T-helper 17 cell (primary cell): ENCODE measurements around the gene GLRA3. TPM values are rescaled to one million over a fixed set of nuclear protein-coding genes. Genes with fewer than 3 reads are reported as not detected.

Source experiments
- ATAC-seq: fragments of 150-1000 bp; cut with Tn5 transposase; 2 replicates; pipeline ENCODE4 v1.10.0; 2021; ENCODE audit warnings: mild to moderate bottlenecking, moderate library complexity
- DNase-seq, 3 donors: peaks; one replicate each; pipeline versions ENCODE4 v3.0.0 to v3.0.0-alpha.2; 2020 to 2021
- H3K9me3 ChIP-seq: one replicate; pipeline ENCODE4 v1.7.0; 2013; ENCODE audit warnings: low read length, mild to moderate bottlenecking; ENCODE audit not compliant: control insufficient read depth, poor library complexity, severe bottlenecking
- H3K27ac Mint-ChIP-seq: one replicate; pipeline ENCODE4 v1.8.0; 2022; ENCODE audit warnings: mild to moderate bottlenecking, moderate library complexity, mixed read lengths
- H3K27me3 Mint-ChIP-seq: one replicate; pipeline ENCODE4 v1.8.0; 2022; ENCODE audit warnings: mixed read lengths
- H3K36me3 Mint-ChIP-seq: one replicate; pipeline ENCODE4 v1.8.0; 2022; ENCODE audit warnings: low read depth, mixed read lengths
- H3K4me1 Mint-ChIP-seq: one replicate; pipeline ENCODE4 v1.8.0; 2022; ENCODE audit warnings: mild to moderate bottlenecking, mixed read lengths
- H3K4me3 Mint-ChIP-seq: one replicate; pipeline ENCODE4 v1.8.0; 2022; ENCODE audit warnings: mild to moderate bottlenecking, moderate library complexity, mixed read lengths
- total RNA-seq, 4 donors: library from RNA in 2 of 4; stranded (reverse) in 2 of 4; gene quantifications; one replicate each; pipeline ENCODE4 v1.2.3 and lab custom pipeline; 2022 to 2026

GLRA3 gene
- total RNA-seq, 2 donors from 2014 or later, result not detected

DNA sequence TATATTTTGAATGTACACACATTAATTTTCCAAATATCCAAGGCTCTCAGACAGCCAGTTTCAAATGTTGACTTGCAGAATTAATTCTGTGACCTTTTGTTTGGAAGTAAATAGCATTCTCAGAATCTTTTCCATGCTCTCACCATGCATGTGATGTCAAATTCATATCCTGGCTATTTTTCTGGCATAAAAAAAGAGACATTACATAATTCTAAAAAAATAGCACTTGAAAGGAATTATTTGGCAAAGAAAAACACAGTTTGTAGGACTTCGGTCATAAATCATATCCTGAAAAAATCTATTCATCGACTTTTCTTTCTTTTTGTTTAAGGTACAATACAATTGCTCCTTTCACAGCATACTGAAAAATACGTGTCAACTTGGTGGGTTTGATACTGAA, 111.2 kb downstream of the GLRA3 start:
- ATAC-seq (no peak), DNase-seq (no peak)
- H3K27me3 Mint-ChIP-seq, result peaks cover 4% of the 10 kb centered on the region
- no peaks in the 10 kb centered on the region for H3K36me3 Mint-ChIP-seq
- H3K27ac Mint-ChIP-seq, result no peak overlapping the region
- H3K4me3 Mint-ChIP-seq, result no peak overlapping the region
- H3K4me1 Mint-ChIP-seq, result peaks cover 4% of the 10 kb centered on the region
- no peaks in the 10 kb centered on the region for H3K9me3 ChIP-seq

- peaks cover 4% of the 10 kb centered on the region for H3K27me3 Mint-ChIP-seq
- H3K27ac Mint-ChIP-seq, result no peak overlapping the region
- ATAC-seq (no peak), DNase-seq (no peak)
- H3K9me3 ChIP-seq, result no peaks in the 10 kb centered on the region
- no peaks in the 10 kb centered on the region for H3K36me3 Mint-ChIP-seq
- H3K4me3 Mint-ChIP-seq, result no peak overlapping the region
- peaks cover 4% of the 10 kb centered on the region for H3K4me1 Mint-ChIP-seq
These were observed 111.9 kb downstream of the GLRA3 start for GRCh38 chr4:174716986-174717770.

DNA sequence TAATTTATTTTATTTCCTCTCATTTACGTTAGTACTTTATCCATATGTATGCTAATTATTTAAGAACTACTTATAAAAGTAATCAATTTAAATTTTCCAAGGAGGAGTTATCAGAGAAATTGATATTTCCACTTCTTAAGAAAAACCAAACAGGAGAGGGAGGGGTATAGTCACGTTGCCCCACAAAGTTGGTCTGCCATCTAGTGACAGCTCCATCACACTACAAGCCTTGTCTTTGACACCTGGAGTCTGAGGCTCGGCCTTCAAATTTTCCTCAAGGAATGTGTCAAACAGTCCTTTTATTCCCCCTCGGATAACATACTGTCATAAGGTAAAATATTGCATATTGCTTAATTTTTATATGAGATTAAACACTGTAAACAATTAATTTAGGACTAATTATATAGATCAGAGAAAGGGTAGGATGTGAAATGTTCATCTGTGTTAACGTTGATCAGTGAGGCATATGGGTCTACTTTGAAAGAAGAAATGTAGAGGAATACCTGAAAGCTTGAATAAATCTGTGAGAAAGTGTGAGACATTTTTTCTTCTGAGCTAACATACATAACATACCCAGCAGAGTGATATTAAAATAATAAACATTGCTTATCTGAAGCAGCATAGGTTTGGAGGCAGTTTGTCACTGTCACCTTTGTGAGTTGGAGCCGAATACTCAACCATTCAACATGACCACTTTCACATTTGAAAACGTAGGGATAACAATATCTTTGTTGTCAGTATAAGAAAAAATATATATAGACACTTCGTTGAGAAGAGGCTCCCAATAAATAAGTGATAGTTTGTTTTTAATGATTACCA, 114.4 kb downstream of the GLRA3 start:
- no peaks in the 10 kb centered on the region for H3K9me3 ChIP-seq
- ATAC-seq (peak; percentile 55), DNase-seq (no peak)
- Mint-ChIP-seq H3K27ac (no peak overlapping the region), H3K4me3 (no peak overlapping the region), H3K27me3 (peaks cover 4% of the 10 kb centered on the region), H3K36me3 (no peaks in the 10 kb centered on the region), H3K4me1 (peaks cover 4% of the 10 kb centered on the region)

GRCh38 chr4:174713821-174714220, 115.2 kb downstream of the GLRA3 start:
- ATAC-seq (no peak), DNase-seq (no peak)
- Mint-ChIP-seq H3K27ac (no peak overlapping the region), H3K4me1 (peaks cover 4% of the 10 kb centered on the region), H3K4me3 (no peak overlapping the region), H3K36me3 (no peaks in the 10 kb centered on the region), H3K27me3 (peaks cover 4% of the 10 kb centered on the region)
- no peaks in the 10 kb centered on the region for H3K9me3 ChIP-seq

DNA sequence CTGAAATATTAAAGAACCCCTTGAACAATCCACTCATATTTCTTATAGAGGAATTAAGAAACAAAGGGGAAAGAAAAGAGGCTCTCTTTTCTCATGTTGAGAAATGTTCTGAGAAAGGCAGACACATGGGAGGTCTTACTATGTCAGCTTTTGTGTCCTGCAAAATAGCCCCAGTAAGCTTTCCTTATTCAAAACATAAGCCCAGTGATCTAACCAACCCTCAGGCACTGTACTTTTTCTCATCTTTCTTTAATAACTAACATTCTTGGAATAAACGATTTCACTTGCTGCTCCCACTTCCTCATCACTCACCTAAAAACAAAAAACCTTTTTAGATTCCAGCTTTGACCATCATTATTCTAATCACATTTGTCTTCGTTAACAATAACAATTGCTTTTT, 115.9 kb downstream of the GLRA3 start:
- no peak overlapping the region for H3K4me3 Mint-ChIP-seq
- H3K9me3 ChIP-seq, result no peaks in the 10 kb centered on the region
- no peak for DNase-seq
- H3K27me3 Mint-ChIP-seq, result peaks cover 4% of the 10 kb centered on the region
- H3K4me1 Mint-ChIP-seq, result peaks cover 4% of the 10 kb centered on the region
- no peaks in the 10 kb centered on the region for H3K36me3 Mint-ChIP-seq
- ATAC-seq, result no peak
- H3K27ac Mint-ChIP-seq, result no peak overlapping the region

- H3K9me3 ChIP-seq, result no peaks in the 10 kb centered on the region
- ATAC-seq (no peak), DNase-seq (no peak)
- H3K4me1 Mint-ChIP-seq, result peaks cover 4% of the 10 kb centered on the region
- H3K36me3 Mint-ChIP-seq, result no peaks in the 10 kb centered on the region
- H3K4me3 Mint-ChIP-seq, result no peak overlapping the region
- no peak overlapping the region for H3K27ac Mint-ChIP-seq
- H3K27me3 Mint-ChIP-seq, result peaks cover 4% of the 10 kb centered on the region
These were observed 119.5 kb downstream of the GLRA3 start for GRCh38 chr4:174709526-174709925.

- H3K27ac Mint-ChIP-seq, result no peak overlapping the region
- H3K9me3 ChIP-seq, result no peaks in the 10 kb centered on the region
- H3K27me3 Mint-ChIP-seq, result peaks cover 2% of the 10 kb centered on the region
- no peak overlapping the region for H3K4me3 Mint-ChIP-seq
- H3K36me3 Mint-ChIP-seq, result no peaks in the 10 kb centered on the region
- H3K4me1 Mint-ChIP-seq, result no peaks in the 10 kb centered on the region
- DNase-seq, result no peak
- ATAC-seq, result no peak
These were observed 120.7 kb downstream of the GLRA3 start for GRCh38 chr4:174708381-174708780.

DNA sequence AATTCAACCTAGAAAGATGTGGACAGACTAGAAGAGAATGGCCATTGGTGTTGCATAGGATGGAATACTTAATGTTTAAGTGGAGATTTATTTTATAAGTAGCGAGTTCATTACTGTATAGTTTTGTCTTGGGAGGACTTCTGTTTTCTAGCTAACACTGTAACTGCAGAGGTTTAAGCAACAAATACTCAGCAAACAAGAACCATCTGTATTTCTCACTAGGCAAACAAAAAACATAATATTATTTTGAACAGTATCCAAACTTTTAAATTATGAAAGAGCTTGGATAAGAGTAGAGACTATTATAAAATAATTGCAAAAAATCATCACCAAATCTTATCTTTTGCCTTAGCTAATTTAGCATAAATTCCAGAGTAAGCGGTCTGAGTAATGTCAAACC, 121.1 kb downstream of the GLRA3 start:
- Mint-ChIP-seq H3K27me3 (no peaks in the 10 kb centered on the region), H3K4me1 (no peaks in the 10 kb centered on the region), H3K36me3 (no peaks in the 10 kb centered on the region), H3K27ac (no peak overlapping the region), H3K4me3 (no peak overlapping the region)
- H3K9me3 ChIP-seq, result no peaks in the 10 kb centered on the region
- ATAC-seq, result no peak
- no peak for DNase-seq

- Mint-ChIP-seq H3K4me3 (no peak overlapping the region), H3K27ac (no peak overlapping the region), H3K27me3 (no peaks in the 10 kb centered on the region), H3K36me3 (no peaks in the 10 kb centered on the region), H3K4me1 (no peaks in the 10 kb centered on the region)
- DNase-seq (no peak), ATAC-seq (no peak)
- H3K9me3 ChIP-seq, result no peaks in the 10 kb centered on the region
These were observed 121.9 kb downstream of the GLRA3 start for GRCh38 chr4:174707051-174707676.

GRCh38 chr4:174702979-174703478, 126.0 kb downstream of the GLRA3 start:
- Mint-ChIP-seq H3K36me3 (no peaks in the 10 kb centered on the region), H3K27me3 (no peaks in the 10 kb centered on the region), H3K4me3 (no peak overlapping the region), H3K4me1 (no peaks in the 10 kb centered on the region), H3K27ac (no peak overlapping the region)
- ATAC-seq (no peak), DNase-seq (no peak)
- H3K9me3 ChIP-seq, result no peaks in the 10 kb centered on the region

- H3K4me1 Mint-ChIP-seq, result no peaks in the 10 kb centered on the region
- no peak overlapping the region for H3K27ac Mint-ChIP-seq
- ATAC-seq (no peak), DNase-seq (no peak)
- no peak overlapping the region for H3K4me3 Mint-ChIP-seq
- H3K9me3 ChIP-seq, result no peaks in the 10 kb centered on the region
- H3K36me3 Mint-ChIP-seq, result no peaks in the 10 kb centered on the region
- H3K27me3 Mint-ChIP-seq, result no peaks in the 10 kb centered on the region
These were observed 129.4 kb downstream of the GLRA3 start for GRCh38 chr4:174699654-174700053.

- ATAC-seq (no peak), DNase-seq (no peak)
- Mint-ChIP-seq H3K4me3 (no peak overlapping the region), H3K27me3 (no peaks in the 10 kb centered on the region), H3K27ac (no peak overlapping the region), H3K4me1 (no peaks in the 10 kb centered on the region), H3K36me3 (no peaks in the 10 kb centered on the region)
- H3K9me3 ChIP-seq, result no peaks in the 10 kb centered on the region
These were observed 131.2 kb downstream of the GLRA3 start for GRCh38 chr4:174697896-174698295.

DNA sequence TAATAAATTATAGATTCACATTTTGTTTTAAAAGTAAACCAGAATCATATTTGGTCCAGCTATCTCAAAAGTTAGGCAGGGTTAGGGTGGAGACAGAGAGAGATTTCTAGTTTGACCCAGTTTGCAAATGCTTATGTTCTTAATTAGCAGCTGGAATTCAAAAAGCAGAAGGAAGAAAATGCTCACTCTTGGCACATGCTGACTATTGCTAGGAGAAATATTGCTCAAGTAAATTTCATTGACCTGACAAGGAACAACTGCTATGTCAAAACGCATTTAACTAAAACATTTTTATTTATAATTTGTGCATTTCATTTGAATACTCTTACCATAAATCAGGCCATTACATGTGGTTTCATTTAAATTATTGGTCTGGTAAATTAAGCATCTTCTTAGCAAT, 131.8 kb downstream of the GLRA3 start:
- H3K4me1 Mint-ChIP-seq, result no peaks in the 10 kb centered on the region
- ATAC-seq (no peak), DNase-seq (no peak)
- no peaks in the 10 kb centered on the region for H3K9me3 ChIP-seq
- no peaks in the 10 kb centered on the region for H3K27me3 Mint-ChIP-seq
- no peaks in the 10 kb centered on the region for H3K36me3 Mint-ChIP-seq
- no peak overlapping the region for H3K27ac Mint-ChIP-seq
- H3K4me3 Mint-ChIP-seq, result no peak overlapping the region
